GM23248 (cell line): ENCODE results near the gene TMEM163. TPM values are rescaled to one million over a fixed set of nuclear protein-coding genes. Genes with fewer than 3 reads are reported as not detected.

Experiments
- DNase-seq: peaks from one replicate; pipeline ENCODE4 v3.0.0-alpha.2; 2015
- H2AFZ ChIP-seq: fragments of 200-600 bp; sonication (generic); 2 replicates; pipeline ENCODE4 v1.6.1; 2016; ENCODE audit warnings: antibody characterized with exemption
- H3F3A ChIP-seq: fragments of 200-600 bp; sonication (generic); 2 replicates; pipeline ENCODE4 v1.6.1; 2016; ENCODE audit warnings: mild to moderate bottlenecking, antibody characterized with exemption, mixed run types; ENCODE audit not compliant: insufficient read depth
- H3K27ac ChIP-seq: fragments of 200-600 bp; sonication (generic); 2 replicates; pipeline ENCODE4 v1.5.1; 2016; ENCODE audit warnings: mild to moderate bottlenecking
- H3K27me3 ChIP-seq: fragments of 200-600 bp; sonication (generic); replicated peaks from 2 replicates; pipeline ENCODE4 v1.6.1; 2016; ENCODE audit warnings: mild to moderate bottlenecking; ENCODE audit not compliant: insufficient read depth
- H3K36me3 ChIP-seq: fragments of 200-600 bp; sonication (generic); 2 replicates; pipeline ENCODE4 v1.6.1; 2016; ENCODE audit warnings: low read depth, mild to moderate bottlenecking
- H3K4me1 ChIP-seq: fragments of 200-600 bp; sonication (generic); 2 replicates; pipeline ENCODE4 v1.6.1; 2016; ENCODE audit warnings: mild to moderate bottlenecking; ENCODE audit not compliant: insufficient read depth
- H3K4me2 ChIP-seq: fragments of 200-600 bp; sonication (generic); one replicate; pipeline ENCODE4 v1.6.1; 2016; ENCODE audit warnings: mild to moderate bottlenecking; ENCODE audit not compliant: unreplicated experiment
- H3K4me3 ChIP-seq: fragments of 200-600 bp; sonication (generic); 2 replicates; pipeline ENCODE4 v1.5.1; 2016; ENCODE audit warnings: mild to moderate bottlenecking
- H3K79me2 ChIP-seq: fragments of 200-600 bp; sonication (generic); 2 replicates; pipeline ENCODE4 v1.6.1; 2016; ENCODE audit warnings: mild to moderate bottlenecking; ENCODE audit not compliant: insufficient read depth
- H3K9ac ChIP-seq: fragments of 200-600 bp; sonication (generic); 2 replicates; pipeline ENCODE4 v1.6.1; 2016; ENCODE audit warnings: mild to moderate bottlenecking
- H3K9me2 ChIP-seq: fragments of 200-600 bp; sonication (generic); 2 replicates; pipeline ENCODE4 v1.6.1; 2016; ENCODE audit warnings: mixed run types, mild to moderate bottlenecking, moderate library complexity; ENCODE audit not compliant: insufficient read depth
- H3K9me3 ChIP-seq: fragments of 200-600 bp; sonication (generic); one replicate; pipeline ENCODE4 v1.6.1; 2017; ENCODE audit warnings: low read depth
- H4K20me1 ChIP-seq: fragments of 200-600 bp; sonication (generic); 2 replicates; pipeline ENCODE4 v1.6.0; 2016; ENCODE audit not compliant: insufficient read depth
- EZH2 ChIP-seq: fragments of 200-600 bp; sonication (generic); IDR thresholded peaks from 2 replicates; pipeline ENCODE4 v1.6.1; 2018; ENCODE audit warnings: antibody characterized with exemption, mild to moderate bottlenecking; ENCODE audit not compliant: insufficient read depth, poor library complexity, severe bottlenecking
- EZH2phosphoT487 ChIP-seq: fragments of 200-600 bp; sonication (generic); IDR thresholded peaks from 2 replicates; pipeline ENCODE4 v1.6.1; 2018; ENCODE audit warnings: antibody characterized with exemption, moderate library complexity, mild to moderate bottlenecking, low read depth; ENCODE audit not compliant: insufficient read depth
- WGBS, 2 experiments: methylation state at CpG; one replicate each; pipeline ENCODE4 v1.1.6; 2015 to 2017; ENCODE audit warnings: low lambda C conversion rate in 2 of 2, low coverage in 1 of 2; ENCODE audit errors: missing lambda C conversion rate in 2 of 2; 5-methylcytosine and 5-hydroxymethylcytosine counted together
- in situ Hi-C: fragments of 300-500 bp; cut with MboI; formaldehyde crosslinking; loops from 2 replicates; pipeline ENCODE4 v1.15.0; 2020
- polyA plus RNA-seq: library from polyadenylated mRNA; unstranded; fragments of >200 nt; fragmentation: Nextera tagmentation; extraction: Ambion mirVana; gene quantifications from 2 replicates; pipeline ENCODE4 v1.2.1, GENCODE V29; 2016
- total RNA-seq: library from RNA; depleted of rRNA; stranded (reverse); fragments of >200 nt; shearing (Covaris generic); gene quantifications from 2 replicates; pipeline ENCODE4 v1.2.3, GENCODE V29; 2014

TMEM163 gene
- total and polyA plus RNA-seq, 2 experiments from 2014 or later = not detected

- Histone ChIP-seq H3K79me2 (no peaks in the 10 kb centered on the region), H3K9me2 (no peaks in the 10 kb centered on the region), H3K9ac (no peak overlapping the region), H2AFZ (no peak overlapping the region), H3K4me2 (no peak overlapping the region), H3K9me3 (no peaks in the 10 kb centered on the region), H3F3A (0 out of 2 replicates have a peak, but pooled peaks cover 6% of the 10 kb centered on the region), H3K27ac (no peak overlapping the region), H3K4me1 (peaks cover 5% of the 10 kb centered on the region; the same call in 1 of the 2 replicates), H3K27me3 (no peaks in the 10 kb centered on the region), H3K4me3 (no peak overlapping the region), H3K36me3 (no peaks in the 10 kb centered on the region), H4K20me1 (no peaks in the 10 kb centered on the region)
- DNase-seq = no peak
- TF ChIP-seq EZH2phosphoT487 = no peak
- no peak for TF ChIP-seq EZH2
- 74 to 79% methylated on average over 5 of the region's 5 CpGs for WGBS, 2 experiments
- in situ Hi-C loops = loop anchor here (25.0 kb wide), 1 partner anchor 531 kb away; no protein-coding TSS in a partner anchor
Measured at GRCh38 chr2:134417968-134418582, 300.7 kb downstream of the TMEM163 start.

- Histone ChIP-seq H3K79me2 (no peaks in the 10 kb centered on the region), H3K27ac (no peak overlapping the region), H3K27me3 (no peaks in the 10 kb centered on the region), H3K9me3 (no peaks in the 10 kb centered on the region), H3K9me2 (no peaks in the 10 kb centered on the region), H3K4me2 (no peak overlapping the region), H3K4me3 (no peak overlapping the region), H2AFZ (no peak overlapping the region), H3K9ac (no peak overlapping the region), H4K20me1 (no peaks in the 10 kb centered on the region), H3K36me3 (no peaks in the 10 kb centered on the region), H3K4me1 (peaks cover 8% of the 10 kb centered on the region; the same call in 1 of the 2 replicates), H3F3A (0 out of 2 replicates have a peak, but pooled peaks cover 8% of the 10 kb centered on the region)
- 100% methylated on average over 1 of the region's 1 CpG for WGBS, 2 experiments
- DNase-seq = no peak
- in situ Hi-C loops = loop anchor here (25.0 kb wide), 1 partner anchor 529 kb away; no protein-coding TSS in a partner anchor
- TF ChIP-seq EZH2 = no peak
- TF ChIP-seq EZH2phosphoT487 = no peak
Measured at GRCh38 chr2:134416637-134417036, 302.2 kb downstream of the TMEM163 start.

- H3K36me3 ChIP-seq = no peaks in the 10 kb centered on the region
- H3K9me2 ChIP-seq = no peaks in the 10 kb centered on the region
- H3K27ac ChIP-seq = no peak overlapping the region
- TF ChIP-seq EZH2phosphoT487 (no peak), EZH2 (no peak)
- H3K4me3 ChIP-seq = no peak overlapping the region
- no peaks in the 10 kb centered on the region for H3K79me2 ChIP-seq
- no peak overlapping the region for H2AFZ ChIP-seq
- no peaks in the 10 kb centered on the region for H3K27me3 ChIP-seq
- H3K4me2 ChIP-seq = no peak overlapping the region
- no peaks in the 10 kb centered on the region for H3K9me3 ChIP-seq
- DNase-seq = no peak
- WGBS, 2 experiments = 78 to 95% methylated on average over 2 of the region's 2 CpGs
- peaks cover 14% of the 10 kb centered on the region for H3K4me1 ChIP-seq
- peaks cover 8% of the 10 kb centered on the region; the same call in 1 of the 2 replicates for H3F3A ChIP-seq
- no peaks in the 10 kb centered on the region for H4K20me1 ChIP-seq
- in situ Hi-C loops = loop anchor here (25.0 kb wide), 1 partner anchor 529 kb away; no protein-coding TSS in a partner anchor
- no peak overlapping the region for H3K9ac ChIP-seq
Measured at GRCh38 chr2:134416018-134416417, 302.8 kb downstream of the TMEM163 start.

GRCh38 chr2:134413912-134414311 lies 304.9 kb downstream of the TMEM163 start:
- Histone ChIP-seq H3K36me3 (no peaks in the 10 kb centered on the region), H3F3A (peaks cover 17% of the 10 kb centered on the region), H4K20me1 (no peaks in the 10 kb centered on the region), H3K4me2 (no peak overlapping the region), H2AFZ (no peak overlapping the region), H3K4me3 (no peak overlapping the region), H3K9ac (no peak overlapping the region), H3K79me2 (no peaks in the 10 kb centered on the region), H3K9me2 (no peaks in the 10 kb centered on the region), H3K9me3 (no peaks in the 10 kb centered on the region), H3K27me3 (no peaks in the 10 kb centered on the region), H3K4me1 (peaks cover 26% of the 10 kb centered on the region), H3K27ac (no peak overlapping the region)
- WGBS, 2 experiments = 81 to 89% methylated on average over 2 of the region's 2 CpGs
- in situ Hi-C loops = loop anchor here (5.0 to 25.0 kb wide), 2 partner anchors 297 to 527 kb away; no protein-coding TSS in a partner anchor
- DNase-seq = no peak
- TF ChIP-seq EZH2phosphoT487 (no peak), EZH2 (no peak)
